NB4 (cell line): ENCODE data around the gene MEI4.
"Not testable (repeated sequence)": the region's sequence is repeated elsewhere in the genome, so short reads cannot be mapped to it uniquely, and the experiment has no call there.

Experiments used
- DNase-seq: peaks from one replicate; pipeline ENCODE4 v3.0.0; 2010; ENCODE audit warnings: low read depth
- H3K4me3 ChIP-seq: one replicate; pipeline ENCODE4 v1.5.1; 2011; ENCODE audit warnings: mild to moderate bottlenecking, low read depth, low read length, moderate library complexity
- MYC ChIP-seq: IDR thresholded peaks from 2 replicates; pipeline ENCODE4 v1.6.1; 2011; ENCODE audit warnings: low read depth, low read length
- POLR2A ChIP-seq: IDR thresholded peaks from 2 replicates; pipeline ENCODE4 v1.6.1; 2011; ENCODE audit warnings: mild to moderate bottlenecking; ENCODE audit not compliant: insufficient read length; ENCODE audit errors: extremely low read depth
- TF ChIP-seq, protein P1 (sequence below): IDR thresholded peaks from 2 replicates; pipeline ENCODE4 v1.6.1; 2011; ENCODE audit warnings: low read depth, low read length
- TF ChIP-seq, protein P2 (sequence below): IDR thresholded peaks from one replicate; pipeline ENCODE4 v1.5.1; 2012; ENCODE audit warnings: low read depth, low read length

The MEI4 gene

DNA sequence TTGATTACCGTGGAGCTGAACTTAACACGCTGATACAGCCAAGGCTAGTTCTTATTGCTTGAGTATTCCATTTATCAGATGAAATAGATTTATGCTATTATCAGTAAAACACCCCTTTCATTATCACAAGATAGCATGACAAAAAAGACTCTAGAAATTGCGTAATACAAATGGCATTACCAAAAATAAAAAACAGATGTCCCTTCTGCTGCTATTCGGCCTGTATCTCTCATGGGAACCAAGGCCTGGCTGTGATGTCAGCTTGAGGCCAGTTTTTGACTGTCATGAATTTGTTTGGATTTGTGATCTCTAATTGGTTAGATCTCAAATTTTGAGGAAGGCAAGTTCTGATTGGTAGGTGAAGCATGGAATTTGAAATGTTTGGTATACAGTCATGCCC, 25.2 kb downstream of the MEI4 start:
- no peak for DNase-seq
- TF ChIP-seq, protein P1, sequence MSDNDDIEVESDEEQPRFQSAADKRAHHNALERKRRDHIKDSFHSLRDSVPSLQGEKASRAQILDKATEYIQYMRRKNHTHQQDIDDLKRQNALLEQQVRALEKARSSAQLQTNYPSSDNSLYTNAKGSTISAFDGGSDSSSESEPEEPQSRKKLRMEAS, result no peak
- TF ChIP-seq, protein P2, sequence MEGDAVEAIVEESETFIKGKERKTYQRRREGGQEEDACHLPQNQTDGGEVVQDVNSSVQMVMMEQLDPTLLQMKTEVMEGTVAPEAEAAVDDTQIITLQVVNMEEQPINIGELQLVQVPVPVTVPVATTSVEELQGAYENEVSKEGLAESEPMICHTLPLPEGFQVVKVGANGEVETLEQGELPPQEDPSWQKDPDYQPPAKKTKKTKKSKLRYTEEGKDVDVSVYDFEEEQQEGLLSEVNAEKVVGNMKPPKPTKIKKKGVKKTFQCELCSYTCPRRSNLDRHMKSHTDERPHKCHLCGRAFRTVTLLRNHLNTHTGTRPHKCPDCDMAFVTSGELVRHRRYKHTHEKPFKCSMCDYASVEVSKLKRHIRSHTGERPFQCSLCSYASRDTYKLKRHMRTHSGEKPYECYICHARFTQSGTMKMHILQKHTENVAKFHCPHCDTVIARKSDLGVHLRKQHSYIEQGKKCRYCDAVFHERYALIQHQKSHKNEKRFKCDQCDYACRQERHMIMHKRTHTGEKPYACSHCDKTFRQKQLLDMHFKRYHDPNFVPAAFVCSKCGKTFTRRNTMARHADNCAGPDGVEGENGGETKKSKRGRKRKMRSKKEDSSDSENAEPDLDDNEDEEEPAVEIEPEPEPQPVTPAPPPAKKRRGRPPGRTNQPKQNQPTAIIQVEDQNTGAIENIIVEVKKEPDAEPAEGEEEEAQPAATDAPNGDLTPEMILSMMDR, result no peak
- TF ChIP-seq POLR2A (no peak), MYC (no peak)
- H3K4me3 ChIP-seq, result no peak overlapping the region

DNA sequence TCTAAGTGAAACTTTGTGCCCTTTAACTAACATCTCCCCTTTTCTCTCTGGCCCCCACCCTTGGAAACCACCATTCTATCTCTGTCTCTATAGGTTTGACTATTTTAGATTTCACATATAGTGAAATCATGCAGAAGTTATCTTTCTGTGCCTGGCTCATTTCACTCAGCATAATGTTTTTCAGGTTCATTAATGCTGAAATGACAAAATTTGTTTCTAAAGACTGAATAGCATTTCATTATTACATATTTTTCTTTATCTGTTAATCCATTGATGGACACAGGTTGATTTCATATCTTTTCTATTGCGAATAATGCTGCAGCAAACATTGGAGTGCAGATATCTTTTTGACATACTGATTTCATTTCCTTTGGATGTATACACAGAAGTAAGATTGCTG, 30.7 kb downstream of the MEI4 start:
- TF ChIP-seq MYC (no peak), POLR2A (no peak)
- TF ChIP-seq, protein P1, result no peak
- TF ChIP-seq, protein P2, result no peak
- no peak for DNase-seq
- no peak overlapping the region for H3K4me3 ChIP-seq

DNA sequence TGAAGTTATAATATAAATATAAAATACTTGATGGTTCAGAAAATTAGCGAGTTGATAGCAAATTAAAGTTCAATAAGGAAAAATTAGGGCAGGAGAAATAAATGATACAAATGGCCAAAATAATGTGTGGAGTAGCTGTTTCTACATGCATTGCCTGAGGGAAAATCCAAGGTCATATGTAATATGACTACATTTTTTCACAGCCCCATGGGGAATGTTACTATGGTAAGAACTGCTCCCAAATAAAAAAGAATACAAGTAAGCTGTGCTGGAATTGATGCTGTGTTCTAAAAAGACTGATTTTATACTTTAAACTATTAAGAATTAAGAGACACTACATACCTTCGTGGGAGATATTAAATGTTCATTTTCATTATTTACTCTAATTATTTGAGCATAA, 34.1 kb downstream of the MEI4 start:
- no peak for DNase-seq
- TF ChIP-seq, protein P2, result no peak
- TF ChIP-seq POLR2A, result no peak
- no peak for TF ChIP-seq MYC
- TF ChIP-seq, protein P1, result no peak
- no peak overlapping the region for H3K4me3 ChIP-seq

DNA sequence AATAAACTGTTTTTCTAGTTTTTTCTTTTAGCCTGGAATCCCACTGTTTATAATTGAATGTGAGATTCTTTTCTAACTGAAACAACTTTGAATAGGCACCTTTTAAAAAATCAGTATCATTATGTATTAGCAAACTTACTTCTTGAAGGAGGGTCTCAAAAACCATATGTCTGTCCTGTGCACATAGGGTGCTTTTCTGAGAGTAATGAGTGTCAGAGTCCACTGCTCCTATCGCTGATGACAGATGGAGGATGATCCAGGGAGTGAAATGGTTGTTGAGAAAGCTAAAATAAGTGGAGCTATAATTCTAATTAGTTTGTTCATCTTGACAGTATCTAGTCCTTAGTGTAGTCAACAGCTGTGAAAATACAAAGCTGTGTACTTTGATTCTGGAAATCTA, 35.8 kb downstream of the MEI4 start:
- no peak for DNase-seq
- no peak for TF ChIP-seq MYC
- TF ChIP-seq POLR2A, result no peak
- TF ChIP-seq, protein P1, result no peak
- TF ChIP-seq, protein P2, result no peak
- H3K4me3 ChIP-seq, result no peak overlapping the region

- DNase-seq, result not testable (repeated sequence)
Measured at GRCh38 chr6:77700095-77700494, 47.3 kb downstream of the MEI4 start.

GRCh38 chr6:77707603-77708002, 54.8 kb downstream of the MEI4 start:
- TF ChIP-seq MYC (no peak), POLR2A (no peak)
- TF ChIP-seq, protein P2, result no peak
- TF ChIP-seq, protein P1, result no peak
- H3K4me3 ChIP-seq, result no peak overlapping the region
- DNase-seq, result no peak

More at GRCh38 chr6:77700095-77700494, 47.3 kb downstream of the MEI4 start:
- not testable (repeated sequence) for H3K4me3 ChIP-seq
